ENCODE results near the gene NGLY1.

Gene NGLY1

GRCh38 chr3:25783661-25784512 is 644 bp upstream of the NGLY1 start:
- DNase-seq: peak in 1 of 2 experiments; percentile 48

DNA sequence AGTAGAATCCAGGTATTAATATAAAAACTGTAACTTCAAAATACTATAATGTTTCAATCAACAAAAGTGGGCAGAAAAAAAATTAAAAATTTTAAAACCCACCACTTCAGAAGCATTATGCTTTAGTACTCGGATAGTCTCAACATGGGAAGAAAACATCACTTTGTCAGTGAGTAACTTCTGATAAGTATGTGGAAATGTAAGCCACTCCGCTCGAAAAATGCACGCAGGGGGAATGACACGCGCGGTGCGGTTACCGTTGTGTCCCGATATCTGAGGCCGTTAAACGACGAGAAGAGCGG is 656 bp downstream of the NGLY1 start:
- DNase-seq: no peak

- no peak for DNase-seq
These were observed 1.3 kb downstream of the NGLY1 start for GRCh38 chr3:25781758-25782594.

- DNase-seq: no peak
These were observed 2.0 kb downstream of the NGLY1 start for GRCh38 chr3:25781145-25781757.

- no peak for DNase-seq
These were observed 2.6 kb downstream of the NGLY1 start for GRCh38 chr3:25780618-25781017.

DNA sequence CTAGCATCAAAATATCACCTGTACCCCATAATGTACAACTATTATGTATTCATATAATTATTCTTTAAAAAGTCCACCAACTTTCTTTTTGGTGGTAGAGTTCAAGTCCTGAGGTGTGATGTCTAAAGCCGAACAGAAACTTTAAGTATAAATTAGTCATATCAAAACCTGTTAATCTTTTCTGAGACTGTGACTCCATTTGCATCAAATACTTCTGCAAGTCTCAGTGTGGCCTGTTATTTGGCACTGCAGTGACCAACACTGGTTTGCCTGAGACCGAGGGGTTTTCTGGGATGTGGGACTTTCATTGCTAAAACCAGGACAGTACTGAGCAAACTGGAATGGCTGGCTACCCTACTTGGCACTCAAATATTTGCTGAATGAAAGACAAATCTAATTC is 7.3 kb downstream of the NGLY1 start:
- DNase-seq: no peak

DNA sequence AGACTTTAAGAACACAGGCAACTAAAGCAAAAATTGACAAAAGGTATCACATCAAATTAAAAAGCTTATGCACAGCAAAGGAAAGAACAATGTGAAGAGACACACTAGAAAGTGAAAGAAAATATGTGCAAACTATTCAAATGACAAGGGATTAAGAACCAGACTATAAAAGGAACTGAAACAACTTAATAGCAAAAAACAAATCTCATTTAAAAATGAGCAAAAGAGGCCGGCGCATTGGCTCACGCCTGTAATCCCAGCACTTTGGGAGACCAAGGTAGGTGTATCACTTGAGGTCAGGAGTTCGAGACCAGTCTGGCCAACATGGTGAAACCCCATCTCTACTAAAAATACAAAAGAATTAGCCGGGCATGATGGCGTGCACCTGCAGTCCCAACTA is 14.4 kb downstream of the NGLY1 start:
- no peak for DNase-seq

DNA sequence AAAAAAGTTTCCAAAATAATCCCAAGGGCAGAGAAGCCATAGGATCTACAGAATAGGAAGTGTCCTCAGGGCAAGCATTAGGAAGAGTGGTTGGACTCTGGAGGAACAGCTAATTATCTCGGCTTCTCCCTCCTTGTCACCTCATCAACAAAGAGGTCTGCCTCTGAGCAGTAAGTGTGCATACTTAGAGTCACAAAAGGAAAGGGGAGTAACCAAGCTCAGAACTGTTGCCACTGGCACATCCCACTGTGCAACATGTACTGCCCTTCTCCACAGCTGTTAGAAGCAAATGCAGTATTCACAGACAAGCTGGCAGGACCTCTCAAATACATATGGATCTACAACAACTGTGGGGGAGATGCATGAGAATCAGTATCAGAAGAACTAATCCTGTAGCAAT is 31.5 kb downstream of the NGLY1 start:
- DNase-seq: no peak

- DNase-seq: no peak
These were observed 32.2 kb downstream of the NGLY1 start for GRCh38 chr3:25751048-25751447.

DNA sequence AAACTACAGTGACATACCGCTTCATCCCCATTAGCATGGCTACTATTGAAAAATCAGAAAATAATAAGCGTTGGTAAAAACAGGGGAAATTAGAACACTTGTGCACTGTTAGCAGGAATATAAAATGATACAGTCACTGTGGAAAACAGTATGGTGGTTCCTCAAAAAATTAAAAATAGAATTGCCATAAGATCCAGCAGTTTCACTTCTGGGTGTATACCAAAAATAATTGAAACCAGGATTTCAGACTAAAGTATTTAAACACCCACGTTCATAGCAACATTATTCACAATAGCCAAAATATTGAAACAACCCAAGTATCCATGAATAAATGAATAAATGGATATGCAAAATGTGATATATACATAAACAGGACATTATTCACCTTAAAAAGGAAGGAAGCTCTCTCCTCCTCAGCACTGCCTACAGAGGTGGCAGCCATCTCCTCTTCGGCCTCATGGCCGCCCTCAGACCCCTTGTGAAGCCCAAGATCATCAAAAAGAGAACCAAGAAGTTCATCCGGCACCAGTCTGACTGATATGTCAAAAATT is 34.1 kb downstream of the NGLY1 start:
- DNase-seq: no peak

GRCh38 chr3:25748189-25748588 is 35.1 kb downstream of the NGLY1 start:
- DNase-seq: no peak

DNA sequence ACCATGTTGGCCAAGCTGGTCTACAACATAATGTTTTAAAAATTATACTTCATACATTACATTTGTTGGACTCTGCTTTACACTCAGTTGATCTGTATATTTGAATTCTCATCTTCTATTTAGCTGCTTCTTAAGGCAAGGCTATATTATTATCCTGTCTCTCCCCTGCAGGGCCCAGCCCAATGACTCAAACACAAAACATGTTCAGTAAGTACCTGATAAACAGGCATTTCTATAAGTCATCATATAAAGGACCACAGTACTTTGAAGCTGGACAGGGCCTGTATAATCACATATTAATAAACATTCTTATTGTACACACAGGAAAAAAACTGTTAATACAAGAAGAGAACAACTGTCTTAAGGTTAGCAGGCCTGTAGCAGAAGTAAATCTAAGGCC is 36.2 kb downstream of the NGLY1 start:
- no peak for DNase-seq

- DNase-seq: no peak
These were observed 38.8 kb downstream of the NGLY1 start for GRCh38 chr3:25744470-25744869.

GRCh38 chr3:25728101-25728500 is 55.1 kb downstream of the NGLY1 start:
- DNase-seq: no peak

DNA sequence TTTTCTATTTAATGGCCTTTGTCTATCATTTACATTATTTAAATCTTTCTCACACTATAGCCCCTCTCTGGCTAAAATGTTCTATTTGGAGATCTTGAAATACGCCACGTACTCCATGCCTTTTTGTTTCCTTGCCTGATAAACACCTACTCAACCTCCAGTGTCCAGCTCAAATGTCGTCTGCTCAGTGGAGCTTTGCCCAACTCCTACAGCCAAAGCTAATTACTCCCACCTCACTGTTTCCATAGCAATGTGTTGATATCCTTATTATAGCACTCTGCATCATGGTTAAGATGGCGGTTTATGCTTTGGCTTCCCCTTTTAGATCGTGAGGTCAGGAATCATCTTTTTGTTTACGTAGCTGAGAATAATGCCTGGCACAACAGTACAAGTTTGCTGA is 55.9 kb downstream of the NGLY1 start:
- DNase-seq: no peak

DNA sequence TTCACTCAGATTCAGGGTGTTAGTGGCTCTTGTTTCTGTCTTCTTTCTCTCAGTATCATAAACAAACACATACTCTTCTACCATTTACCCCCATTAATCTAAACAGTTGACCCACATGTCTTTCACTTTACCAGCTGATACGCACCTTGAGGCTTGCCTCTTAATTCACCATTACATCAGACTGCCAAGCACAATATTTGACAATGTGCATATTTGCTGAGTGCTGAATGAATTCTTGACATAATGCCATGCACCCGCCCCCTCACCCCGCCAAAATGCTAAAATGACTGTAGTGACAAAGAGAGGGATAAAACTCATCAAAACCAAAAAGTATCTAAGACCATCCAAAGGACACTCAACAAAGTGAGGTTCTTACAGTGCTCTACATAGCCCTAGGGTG is 57.4 kb downstream of the NGLY1 start:
- DNase-seq: no peak

DNA sequence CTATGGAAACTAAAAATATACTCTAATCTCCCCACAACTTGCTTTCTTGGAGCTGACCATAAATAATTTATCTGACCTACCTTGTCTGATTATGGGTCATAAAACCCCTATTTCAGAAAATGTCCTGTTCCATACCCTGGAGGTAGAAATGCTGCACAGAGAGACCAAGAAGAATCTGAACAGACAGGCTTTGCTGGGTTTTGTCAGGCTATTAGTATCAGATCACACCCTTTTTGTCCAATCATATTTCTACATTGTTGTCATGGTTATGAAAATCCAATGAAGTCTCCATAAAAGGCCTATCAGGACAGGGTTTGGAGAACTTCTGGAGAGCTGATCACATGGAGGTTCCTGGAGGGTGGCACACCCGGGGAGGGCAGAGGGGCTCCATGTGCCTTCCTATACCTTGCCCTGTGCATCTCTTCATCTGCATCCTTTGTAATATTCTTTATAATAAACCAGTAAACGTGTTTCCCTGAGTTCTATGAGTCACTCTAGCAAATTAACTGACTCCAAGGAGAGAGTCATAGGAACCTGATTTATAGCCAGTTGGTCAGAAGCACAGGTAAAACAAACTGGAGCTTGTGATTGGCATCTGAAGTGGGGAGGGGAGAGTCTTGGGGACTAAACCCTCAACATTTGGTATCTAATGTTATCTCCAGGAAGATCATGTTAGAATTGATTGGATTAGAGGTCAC is 58.1 kb downstream of the NGLY1 start:
- no peak for DNase-seq

GRCh38 chr3:25723802-25724201 is 59.4 kb downstream of the NGLY1 start:
- DNase-seq: no peak

- no peak for DNase-seq
These were observed 63.9 kb downstream of the NGLY1 start for GRCh38 chr3:25719321-25719720.

GRCh38 chr3:25713341-25713985 is 69.8 kb downstream of the NGLY1 start:
- no peak for DNase-seq

DNA sequence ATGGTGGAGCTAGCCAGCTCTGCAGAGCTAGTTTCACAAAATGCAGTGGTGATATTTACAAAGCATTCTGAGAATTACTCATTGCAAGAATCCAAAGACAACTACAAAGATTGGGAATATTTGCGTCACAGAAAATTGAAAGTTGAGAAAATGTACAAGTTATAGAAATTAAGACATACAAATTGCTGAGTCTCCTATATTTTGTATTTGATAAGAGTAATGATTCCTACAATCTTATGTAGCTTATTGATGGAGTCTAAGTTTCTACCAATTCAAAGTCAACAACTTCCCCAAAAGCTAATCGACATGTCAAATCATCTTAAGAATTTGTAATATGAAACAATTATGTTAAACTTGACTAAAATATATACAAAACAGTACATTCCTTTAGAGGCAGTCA is 72.2 kb downstream of the NGLY1 start:
- no peak for DNase-seq

DNA sequence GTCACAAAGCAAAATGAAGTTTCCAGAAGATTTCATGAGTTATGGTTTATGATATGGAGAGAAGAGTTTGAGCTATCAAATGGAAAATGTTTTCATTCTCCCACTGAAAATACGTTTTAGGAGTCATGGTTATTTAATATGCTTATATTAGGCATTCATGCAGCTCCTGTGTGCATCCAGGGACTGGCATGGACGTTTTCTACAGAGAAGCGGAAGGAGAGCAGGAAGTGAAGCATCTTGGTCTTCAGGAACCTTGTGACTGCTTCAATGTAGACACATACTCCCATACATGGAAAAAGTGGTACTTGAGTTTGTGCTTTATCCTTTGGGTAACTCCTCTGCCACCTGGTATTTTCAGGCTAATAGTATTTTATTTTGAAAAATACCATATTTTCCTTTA is 75.2 kb downstream of the NGLY1 start:
- DNase-seq: no peak
